ENCODE data around the gene CAMK2D.

DNA sequence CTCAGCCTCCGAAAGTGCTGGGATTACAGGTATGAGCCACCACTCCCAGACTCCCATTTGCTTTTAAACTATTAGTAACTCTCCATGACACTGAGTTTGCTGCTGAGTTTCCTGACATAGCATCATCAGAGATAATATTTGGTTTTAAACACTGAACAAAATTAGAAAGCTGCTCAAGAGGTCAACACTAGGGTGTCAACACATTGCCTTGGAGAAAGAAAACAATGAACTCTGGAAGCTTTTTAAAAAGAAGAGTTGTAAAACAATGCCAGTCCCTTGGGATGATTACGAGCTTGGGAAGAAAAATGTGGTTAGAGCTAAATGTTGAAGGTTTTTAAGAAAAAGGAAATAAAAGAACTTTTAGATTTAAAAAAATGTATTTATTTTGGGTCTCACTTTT is 264.8 kb downstream of the CAMK2D start:
- TF ChIP-seq, protein P1, sequence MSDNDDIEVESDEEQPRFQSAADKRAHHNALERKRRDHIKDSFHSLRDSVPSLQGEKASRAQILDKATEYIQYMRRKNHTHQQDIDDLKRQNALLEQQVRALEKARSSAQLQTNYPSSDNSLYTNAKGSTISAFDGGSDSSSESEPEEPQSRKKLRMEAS (IDR thresholded peaks at IDR 0.05): no peak
- TF ChIP-seq, protein P2, sequence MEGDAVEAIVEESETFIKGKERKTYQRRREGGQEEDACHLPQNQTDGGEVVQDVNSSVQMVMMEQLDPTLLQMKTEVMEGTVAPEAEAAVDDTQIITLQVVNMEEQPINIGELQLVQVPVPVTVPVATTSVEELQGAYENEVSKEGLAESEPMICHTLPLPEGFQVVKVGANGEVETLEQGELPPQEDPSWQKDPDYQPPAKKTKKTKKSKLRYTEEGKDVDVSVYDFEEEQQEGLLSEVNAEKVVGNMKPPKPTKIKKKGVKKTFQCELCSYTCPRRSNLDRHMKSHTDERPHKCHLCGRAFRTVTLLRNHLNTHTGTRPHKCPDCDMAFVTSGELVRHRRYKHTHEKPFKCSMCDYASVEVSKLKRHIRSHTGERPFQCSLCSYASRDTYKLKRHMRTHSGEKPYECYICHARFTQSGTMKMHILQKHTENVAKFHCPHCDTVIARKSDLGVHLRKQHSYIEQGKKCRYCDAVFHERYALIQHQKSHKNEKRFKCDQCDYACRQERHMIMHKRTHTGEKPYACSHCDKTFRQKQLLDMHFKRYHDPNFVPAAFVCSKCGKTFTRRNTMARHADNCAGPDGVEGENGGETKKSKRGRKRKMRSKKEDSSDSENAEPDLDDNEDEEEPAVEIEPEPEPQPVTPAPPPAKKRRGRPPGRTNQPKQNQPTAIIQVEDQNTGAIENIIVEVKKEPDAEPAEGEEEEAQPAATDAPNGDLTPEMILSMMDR (IDR thresholded peaks at IDR 0.05; ENCODE audit: low read depth, low read length, missing input control): no peak
- TF ChIP-seq, protein P3, sequence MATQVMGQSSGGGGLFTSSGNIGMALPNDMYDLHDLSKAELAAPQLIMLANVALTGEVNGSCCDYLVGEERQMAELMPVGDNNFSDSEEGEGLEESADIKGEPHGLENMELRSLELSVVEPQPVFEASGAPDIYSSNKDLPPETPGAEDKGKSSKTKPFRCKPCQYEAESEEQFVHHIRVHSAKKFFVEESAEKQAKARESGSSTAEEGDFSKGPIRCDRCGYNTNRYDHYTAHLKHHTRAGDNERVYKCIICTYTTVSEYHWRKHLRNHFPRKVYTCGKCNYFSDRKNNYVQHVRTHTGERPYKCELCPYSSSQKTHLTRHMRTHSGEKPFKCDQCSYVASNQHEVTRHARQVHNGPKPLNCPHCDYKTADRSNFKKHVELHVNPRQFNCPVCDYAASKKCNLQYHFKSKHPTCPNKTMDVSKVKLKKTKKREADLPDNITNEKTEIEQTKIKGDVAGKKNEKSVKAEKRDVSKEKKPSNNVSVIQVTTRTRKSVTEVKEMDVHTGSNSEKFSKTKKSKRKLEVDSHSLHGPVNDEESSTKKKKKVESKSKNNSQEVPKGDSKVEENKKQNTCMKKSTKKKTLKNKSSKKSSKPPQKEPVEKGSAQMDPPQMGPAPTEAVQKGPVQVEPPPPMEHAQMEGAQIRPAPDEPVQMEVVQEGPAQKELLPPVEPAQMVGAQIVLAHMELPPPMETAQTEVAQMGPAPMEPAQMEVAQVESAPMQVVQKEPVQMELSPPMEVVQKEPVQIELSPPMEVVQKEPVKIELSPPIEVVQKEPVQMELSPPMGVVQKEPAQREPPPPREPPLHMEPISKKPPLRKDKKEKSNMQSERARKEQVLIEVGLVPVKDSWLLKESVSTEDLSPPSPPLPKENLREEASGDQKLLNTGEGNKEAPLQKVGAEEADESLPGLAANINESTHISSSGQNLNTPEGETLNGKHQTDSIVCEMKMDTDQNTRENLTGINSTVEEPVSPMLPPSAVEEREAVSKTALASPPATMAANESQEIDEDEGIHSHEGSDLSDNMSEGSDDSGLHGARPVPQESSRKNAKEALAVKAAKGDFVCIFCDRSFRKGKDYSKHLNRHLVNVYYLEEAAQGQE (IDR thresholded peaks at IDR 0.05): no peak
- TF ChIP-seq FOXA1 (IDR thresholded peaks at IDR 0.05) (no peak), TAF1 (conservative IDR thresholded peaks at IDR 0.05) (no peak)
- TF ChIP-seq, protein P4, sequence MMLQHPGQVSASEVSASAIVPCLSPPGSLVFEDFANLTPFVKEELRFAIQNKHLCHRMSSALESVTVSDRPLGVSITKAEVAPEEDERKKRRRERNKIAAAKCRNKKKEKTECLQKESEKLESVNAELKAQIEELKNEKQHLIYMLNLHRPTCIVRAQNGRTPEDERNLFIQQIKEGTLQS (IDR thresholded peaks at IDR 0.05): no peak
